ENCODE data around the gene CYP2A6. TPM values are rescaled to one million over a fixed set of nuclear protein-coding genes. Genes with fewer than 3 reads are reported as not detected.
"Not testable (repeated sequence)": the region's sequence is repeated elsewhere in the genome, so short reads cannot be mapped to it uniquely, and the experiment has no call there.

The CYP2A6 gene
- total RNA-seq, 2 donors from 2014 or later, result not detected

DNA sequence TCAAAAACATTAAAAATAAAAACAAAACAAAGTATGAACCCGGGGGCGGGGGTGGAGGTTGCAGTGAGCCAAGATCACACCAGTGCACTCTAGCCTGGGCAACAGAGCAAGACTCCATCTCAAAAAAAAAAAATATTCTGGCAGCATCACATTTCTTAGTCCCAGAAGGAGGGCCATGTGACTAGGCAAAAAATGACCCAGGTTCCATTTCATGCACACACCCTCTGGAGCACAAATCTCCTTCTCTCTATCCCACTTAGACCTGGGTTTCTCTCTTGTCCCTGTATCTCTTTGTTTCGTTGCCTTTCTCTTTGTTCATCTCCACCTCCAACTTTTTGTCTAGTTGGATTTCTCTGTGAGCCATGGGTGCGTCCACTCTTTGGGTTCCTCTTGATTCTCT lies 37.9 kb upstream of the CYP2A6 start:
- Histone ChIP-seq H3K27me3 (no peaks in the 10 kb centered on the region), H3K4me1 (no peaks in the 10 kb centered on the region), H3K4me3 (no peak overlapping the region), H3K36me3 (replicated peaks in 1 of 2; ENCODE audit: insufficient read depth in 1 of 2, low read depth in 2 of 2) (no peaks in the 10 kb centered on the region), H3K27ac (no peak overlapping the region), H3K9me3 (no peaks in the 10 kb centered on the region)
- whole genome bisulfite sequencing, 2 donors, result 87 to 90% methylated on average over 4 of the region's 4 CpGs
- intact Hi-C loops (cut with DNase I), result no loop called here
- ATAC-seq (no peak), DNase-seq (no peak)
- TF ChIP-seq, protein P1, sequence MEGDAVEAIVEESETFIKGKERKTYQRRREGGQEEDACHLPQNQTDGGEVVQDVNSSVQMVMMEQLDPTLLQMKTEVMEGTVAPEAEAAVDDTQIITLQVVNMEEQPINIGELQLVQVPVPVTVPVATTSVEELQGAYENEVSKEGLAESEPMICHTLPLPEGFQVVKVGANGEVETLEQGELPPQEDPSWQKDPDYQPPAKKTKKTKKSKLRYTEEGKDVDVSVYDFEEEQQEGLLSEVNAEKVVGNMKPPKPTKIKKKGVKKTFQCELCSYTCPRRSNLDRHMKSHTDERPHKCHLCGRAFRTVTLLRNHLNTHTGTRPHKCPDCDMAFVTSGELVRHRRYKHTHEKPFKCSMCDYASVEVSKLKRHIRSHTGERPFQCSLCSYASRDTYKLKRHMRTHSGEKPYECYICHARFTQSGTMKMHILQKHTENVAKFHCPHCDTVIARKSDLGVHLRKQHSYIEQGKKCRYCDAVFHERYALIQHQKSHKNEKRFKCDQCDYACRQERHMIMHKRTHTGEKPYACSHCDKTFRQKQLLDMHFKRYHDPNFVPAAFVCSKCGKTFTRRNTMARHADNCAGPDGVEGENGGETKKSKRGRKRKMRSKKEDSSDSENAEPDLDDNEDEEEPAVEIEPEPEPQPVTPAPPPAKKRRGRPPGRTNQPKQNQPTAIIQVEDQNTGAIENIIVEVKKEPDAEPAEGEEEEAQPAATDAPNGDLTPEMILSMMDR (IDR thresholded peaks at IDR 0.05), result no peak
- no peak for TF ChIP-seq POLR2A (IDR thresholded peaks at IDR 0.05)

DNA sequence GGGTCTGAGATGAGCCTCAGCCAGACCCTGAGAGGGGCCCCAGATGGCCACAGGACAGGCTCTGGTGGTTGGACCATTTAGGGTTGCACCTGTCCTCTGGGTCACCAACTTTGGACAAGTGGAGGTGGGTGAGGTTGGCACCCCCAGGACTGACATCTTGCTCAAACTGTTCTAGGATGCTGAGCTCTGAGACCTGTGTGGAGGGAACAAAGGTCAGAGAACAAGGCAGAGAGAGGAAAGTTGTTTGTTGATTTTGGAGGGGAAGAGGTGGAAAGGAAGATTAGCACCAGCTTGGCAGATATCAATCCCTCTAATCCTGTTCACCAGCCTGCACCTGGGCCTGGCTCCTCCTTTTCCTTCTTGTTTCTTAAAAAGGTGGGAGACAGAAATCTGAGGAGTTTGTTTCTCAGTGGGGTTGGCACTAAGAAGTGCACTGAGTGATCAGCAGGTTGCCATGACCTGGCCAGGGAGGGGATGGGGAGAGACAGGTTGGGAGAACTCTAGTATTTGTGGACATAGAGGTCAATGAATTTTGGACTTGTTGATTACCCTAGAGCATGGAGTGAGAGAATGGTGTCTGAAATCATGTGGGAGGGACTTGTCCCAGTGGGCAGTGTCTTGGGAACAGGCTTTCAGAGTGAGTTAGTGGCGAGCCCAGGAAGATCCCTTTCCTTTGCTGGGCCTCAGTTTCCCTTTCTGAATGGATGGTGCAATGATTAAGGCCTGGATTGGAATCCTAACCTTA lies 34.1 kb upstream of the CYP2A6 start:
- H3K27ac ChIP-seq; DNase-seq; H3K27me3 ChIP-seq; H3K4me3 ChIP-seq; intact Hi-C loops (cut with DNase I); ATAC-seq; H3K36me3 ChIP-seq (replicated peaks in 1 of 2; ENCODE audit: insufficient read depth in 1 of 2, low read depth in 2 of 2); H3K9me3 ChIP-seq; H3K4me1 ChIP-seq: not testable (repeated sequence)
- WGBS, 2 donors, result no CpG with 5 or more reads among the region's 1 CpG

DNA sequence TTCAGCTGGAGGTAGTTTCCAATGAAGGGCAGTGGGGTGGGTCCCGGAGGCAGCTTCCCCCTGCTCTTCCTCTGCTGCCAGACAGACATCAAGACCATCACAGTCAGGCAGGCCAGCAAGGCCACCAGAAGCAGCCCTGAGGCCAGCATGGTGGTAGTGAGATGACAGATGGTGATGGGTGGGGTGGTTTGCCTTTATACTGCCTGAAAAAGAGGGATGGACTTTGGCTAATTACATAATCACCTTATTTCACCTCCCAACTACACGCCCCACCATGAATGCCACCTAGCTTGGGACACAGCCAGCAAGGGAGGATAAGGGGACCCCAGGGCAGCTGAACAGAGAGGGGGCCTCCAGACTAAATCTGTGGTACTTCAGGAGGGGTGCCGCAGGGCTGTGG lies 31.8 kb upstream of the CYP2A6 start, which contains the start of gene CYP2A7:
Gene CYP2A7, minus strand, starts transcription at position 170 of the 400 bp plus-strand sequence. Its CDS starts 21 bp downstream, at position 149.
- H3K4me3 ChIP-seq; H3K27me3 ChIP-seq; H3K27ac ChIP-seq; intact Hi-C loops (cut with DNase I); H3K4me1 ChIP-seq; H3K36me3 ChIP-seq (replicated peaks in 1 of 2; ENCODE audit: insufficient read depth in 1 of 2, low read depth in 2 of 2); H3K9me3 ChIP-seq; ATAC-seq; DNase-seq: not testable (repeated sequence)
- 75 to 76% methylated on average over 2 to 3 of the region's 3 CpGs for whole genome bisulfite sequencing, 2 donors

DNA sequence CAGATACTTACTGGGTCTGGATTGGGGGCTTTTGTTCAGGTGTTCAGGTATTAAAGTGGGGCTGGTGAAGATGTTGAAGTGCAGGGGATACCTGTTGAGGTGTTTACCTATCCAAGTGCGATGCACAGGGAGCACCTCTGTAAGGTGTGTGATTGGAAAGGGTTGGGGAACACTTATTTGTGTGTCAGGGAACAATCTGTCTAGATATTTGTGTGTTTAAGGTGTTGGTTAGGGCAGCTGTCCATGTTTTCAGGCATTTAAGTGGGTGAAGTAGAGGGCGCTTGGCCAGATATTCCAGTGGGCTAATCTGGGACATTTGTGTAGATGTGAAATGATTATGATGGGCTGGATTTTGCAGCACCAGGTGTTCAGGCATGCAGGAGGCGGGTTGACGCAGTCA lies 29.1 kb upstream of the CYP2A6 start:
- H3K36me3 ChIP-seq (replicated peaks in 1 of 2; ENCODE audit: insufficient read depth in 1 of 2, low read depth in 2 of 2); H3K27me3 ChIP-seq; H3K27ac ChIP-seq; ATAC-seq; DNase-seq; intact Hi-C loops (cut with DNase I); H3K9me3 ChIP-seq; H3K4me3 ChIP-seq; H3K4me1 ChIP-seq: not testable (repeated sequence)
- 69% methylated on average over 4 of the region's 4 CpGs; no CpG with 5 or more reads in 1 of the 2 donors for WGBS, 2 donors

DNA sequence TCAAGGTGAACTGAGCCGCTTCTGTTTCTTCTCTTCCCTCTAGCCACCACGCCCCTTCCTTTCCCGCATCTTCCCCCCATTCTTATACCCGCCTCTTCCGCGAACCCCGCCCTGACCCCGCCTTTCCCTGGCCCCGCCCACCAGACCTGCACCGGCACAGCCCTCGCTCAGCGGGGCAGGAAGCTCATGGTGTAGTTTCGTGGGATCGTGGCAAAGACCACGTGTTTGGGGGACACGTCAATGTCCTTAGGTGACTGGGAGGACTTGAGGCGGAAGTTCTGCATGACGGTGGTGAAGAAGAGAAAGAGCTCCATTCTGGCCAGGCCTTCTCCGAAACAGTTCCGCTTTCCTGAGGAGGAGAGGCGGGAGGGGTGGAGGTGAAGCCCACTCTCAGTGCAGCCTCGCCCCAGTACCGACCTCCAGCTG lies 25.3 kb upstream of the CYP2A6 start:
- H3K4me3 ChIP-seq; H3K4me1 ChIP-seq; H3K9me3 ChIP-seq; intact Hi-C loops (cut with DNase I); H3K27me3 ChIP-seq; H3K36me3 ChIP-seq (replicated peaks in 1 of 2; ENCODE audit: insufficient read depth in 1 of 2, low read depth in 2 of 2); H3K27ac ChIP-seq: not testable (repeated sequence)
- WGBS, 2 donors, result 2 to 3% methylated on average over 9 to 15 of the region's 23 CpGs
- ATAC-seq, result peak; percentile 82
- DNase-seq, result peak; percentile 73 to 83 (median 78)

DNA sequence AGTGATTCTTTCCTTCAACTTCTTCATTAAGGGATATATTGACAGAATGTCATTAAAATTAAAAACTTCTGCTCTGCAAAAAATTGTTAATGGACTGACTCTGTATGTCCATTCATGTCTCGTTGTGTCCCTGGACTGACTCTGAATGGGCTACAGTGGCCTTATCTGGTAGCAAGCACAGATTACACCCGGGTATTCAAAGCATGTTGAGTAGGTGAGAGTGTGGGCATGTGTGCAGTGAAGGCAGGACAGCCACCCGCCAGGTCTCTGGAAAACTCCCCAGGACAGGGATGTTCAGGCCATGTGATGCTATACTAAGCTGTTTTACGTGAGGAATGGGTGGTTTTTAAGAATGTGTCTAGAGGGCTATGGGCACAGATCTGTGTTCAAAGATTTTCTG lies 24.6 kb upstream of the CYP2A6 start:
- H3K4me3 ChIP-seq; intact Hi-C loops (cut with DNase I); ATAC-seq; H3K4me1 ChIP-seq; H3K9me3 ChIP-seq; DNase-seq; H3K36me3 ChIP-seq (replicated peaks in 1 of 2; ENCODE audit: insufficient read depth in 1 of 2, low read depth in 2 of 2); H3K27ac ChIP-seq; H3K27me3 ChIP-seq: not testable (repeated sequence)
- WGBS, 2 donors, result 39% methylated on average over 2 of the region's 4 CpGs; no CpG with 5 or more reads in 1 of the 2 donors

DNA sequence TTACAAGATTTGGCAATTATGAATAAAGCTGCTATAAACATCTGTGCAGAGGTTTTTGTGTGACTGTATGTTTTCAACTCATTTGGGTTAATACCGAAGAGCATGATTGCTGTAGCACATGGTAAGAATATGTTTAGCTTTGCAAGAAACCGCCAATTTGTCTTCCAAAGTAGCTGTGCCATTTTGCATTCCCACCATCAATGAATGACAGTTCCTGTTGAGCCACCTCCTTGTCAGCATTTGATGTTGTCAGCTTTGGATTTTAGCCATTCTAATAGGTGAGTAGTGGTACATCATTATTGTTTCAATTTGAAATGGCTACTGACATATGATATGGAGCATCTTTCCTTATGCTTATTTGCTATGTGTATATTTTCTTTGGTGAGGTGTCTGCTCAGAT lies 23.6 kb upstream of the CYP2A6 start:
- H3K27me3 ChIP-seq; H3K27ac ChIP-seq; H3K4me3 ChIP-seq; intact Hi-C loops (cut with DNase I); H3K9me3 ChIP-seq; H3K36me3 ChIP-seq (replicated peaks in 1 of 2; ENCODE audit: insufficient read depth in 1 of 2, low read depth in 2 of 2); ATAC-seq; DNase-seq; H3K4me1 ChIP-seq: not testable (repeated sequence)
- WGBS, 2 donors, result 77 to 82% methylated on average over 2 of the region's 2 CpGs

DNA sequence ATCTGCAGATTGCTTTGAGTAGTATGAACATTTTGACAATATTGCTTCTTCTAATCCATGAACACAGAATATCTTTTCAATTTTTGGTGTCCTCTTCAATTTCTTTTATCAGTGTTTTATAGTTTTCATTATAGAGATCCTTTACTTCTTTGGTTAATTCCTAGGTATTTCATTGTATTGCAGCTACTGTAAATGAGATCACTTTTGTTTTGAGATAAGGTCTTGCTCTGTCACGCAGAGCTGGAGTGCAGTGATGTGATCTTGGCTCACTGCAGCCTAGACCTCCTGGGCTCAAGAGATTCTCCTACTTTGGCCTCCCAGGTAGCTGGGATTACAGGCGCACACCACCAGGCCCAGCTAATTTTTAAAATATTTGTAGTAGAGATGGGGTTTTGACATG lies 22.0 kb upstream of the CYP2A6 start:
- no peak for DNase-seq
- no peaks in the 10 kb centered on the region for H3K9me3 ChIP-seq
- H3K27me3 ChIP-seq, result no peaks in the 10 kb centered on the region
- no peak overlapping the region for H3K4me3 ChIP-seq
- intact Hi-C loops (cut with DNase I), result no loop called here
- H3K4me1 ChIP-seq, result no peaks in the 10 kb centered on the region
- 76 to 91% methylated on average over 2 of the region's 2 CpGs for WGBS, 2 donors
- no peak for ATAC-seq
- TF ChIP-seq POLR2A (IDR thresholded peaks at IDR 0.05), result no peak
- TF ChIP-seq, protein P1 (IDR thresholded peaks at IDR 0.05), result no peak
- no peak overlapping the region for H3K27ac ChIP-seq
- no peaks in the 10 kb centered on the region for H3K36me3 ChIP-seq (replicated peaks in 1 of 2; ENCODE audit: insufficient read depth in 1 of 2, low read depth in 2 of 2)

Measured in body of pancreas (tissue), 4 donors.